Ascending aorta (tissue), 2 donors: ENCODE data around the gene TMPRSS11A. TPM values are rescaled to one million over a fixed set of nuclear protein-coding genes. Genes with fewer than 3 reads are reported as not detected.

Source experiments
- DNase-seq, 2 donors: peaks; one replicate each; pipeline ENCODE4 v3.0.0-alpha.2; 2019; ENCODE audit warnings: low spot score in 2 of 2
- H3K27ac ChIP-seq, 2 donors: fragments of 200-600 bp; sonication (generic); one replicate each; pipeline ENCODE4 v1.5.1; 2016 to 2017; ENCODE audit warnings: mild to moderate bottlenecking in 1 of 2
- H3K27me3 ChIP-seq: fragments of 200-600 bp; sonication (generic); one replicate; pipeline ENCODE4 v1.5.1; 2017
- H3K36me3 ChIP-seq, 2 donors: fragments of 200-600 bp; sonication (generic); one replicate each; pipeline ENCODE4 v1.5.1; 2016
- H3K4me1 ChIP-seq, 2 donors: fragments of 200-600 bp; sonication (generic); one replicate each; pipeline ENCODE4 v1.5.1; 2016 to 2017; ENCODE audit warnings: mild to moderate bottlenecking in 1 of 2
- H3K4me3 ChIP-seq, 2 donors: fragments of 200-600 bp; sonication (generic); one replicate each; pipeline ENCODE4 v1.5.1; 2016 to 2017; ENCODE audit warnings: mild to moderate bottlenecking in 1 of 2
- H3K9me3 ChIP-seq, 2 donors: fragments of 200-600 bp; sonication (generic); one replicate each; pipeline ENCODE4 v1.5.1; 2016
- intact Hi-C: fragments of 100-400 bp; cut with DNase I; formaldehyde crosslinking; loops from one replicate; pipeline ENCODE4 v1.15.1; 2023
- total RNA-seq: library from RNA; depleted of rRNA; stranded (reverse); fragments of >200 nt; gene quantifications from one replicate; pipeline ENCODE4 v1.1.0, GENCODE V29; 2016
- TF ChIP-seq, protein P1 (sequence below), 3 experiments: fragments of 200-600 bp in 2 of 3; fragments of 450-650 bp in 1 of 3; sonication (generic) in 2 of 3; IDR thresholded peaks; one replicate each; pipeline ENCODE4 v1.5.1; 2016 to 2019; ENCODE audit warnings: antibody characterized with exemption in 3 of 3, mild to moderate bottlenecking in 1 of 3, moderate library complexity in 1 of 3

Gene TMPRSS11A
- total RNA-seq, 1 donor from 2014 or later: not detected

DNA sequence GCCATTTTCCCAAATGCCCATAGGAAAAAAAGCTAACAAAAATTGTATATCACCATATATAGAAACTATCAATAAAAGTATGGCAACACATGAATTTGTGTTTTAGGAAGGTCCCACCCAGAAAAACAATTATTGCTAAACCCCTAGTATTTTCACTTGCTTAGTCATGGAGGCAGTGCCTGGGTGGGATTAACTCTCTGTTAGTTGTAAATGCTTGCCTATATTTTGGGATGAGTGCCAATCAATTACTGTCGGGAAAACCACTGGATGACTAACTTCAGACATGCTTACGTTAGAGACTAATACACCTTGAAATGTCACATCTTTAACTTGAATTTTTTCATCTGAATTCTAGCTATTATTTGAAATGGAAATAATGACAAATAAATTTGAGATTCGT is 33.9 kb downstream of the TMPRSS11A start:
- no peaks in the 10 kb centered on the region for H3K9me3 ChIP-seq

DNA sequence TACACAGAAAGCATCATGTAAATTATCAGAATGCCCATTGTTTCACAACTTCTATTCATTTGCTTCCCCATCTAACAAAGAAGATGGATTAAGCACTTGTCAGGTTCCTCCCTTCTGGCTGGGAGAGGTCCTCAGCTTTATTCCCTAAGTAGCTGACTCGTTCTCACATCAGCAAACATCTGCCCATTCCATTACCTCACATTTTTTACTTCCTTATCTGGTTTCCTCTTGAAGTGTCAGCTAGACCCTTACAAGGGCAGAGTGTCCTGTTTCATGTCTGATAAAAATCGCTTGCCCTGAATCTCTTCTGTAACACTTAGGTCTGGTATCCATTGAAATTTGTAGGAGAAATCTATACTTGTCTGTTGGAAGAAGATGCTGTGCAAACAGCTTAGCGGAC is 34.7 kb downstream of the TMPRSS11A start:
- Histone ChIP-seq H3K9me3 (no peaks in the 10 kb centered on the region), H3K27ac (no peak overlapping the region), H3K27me3 (no peaks in the 10 kb centered on the region), H3K36me3 (no peaks in the 10 kb centered on the region), H3K4me1 (no peaks in the 10 kb centered on the region), H3K4me3 (no peak overlapping the region)
- DNase-seq: no peak
- intact Hi-C loops: no loop called here
- TF ChIP-seq, protein P1, sequence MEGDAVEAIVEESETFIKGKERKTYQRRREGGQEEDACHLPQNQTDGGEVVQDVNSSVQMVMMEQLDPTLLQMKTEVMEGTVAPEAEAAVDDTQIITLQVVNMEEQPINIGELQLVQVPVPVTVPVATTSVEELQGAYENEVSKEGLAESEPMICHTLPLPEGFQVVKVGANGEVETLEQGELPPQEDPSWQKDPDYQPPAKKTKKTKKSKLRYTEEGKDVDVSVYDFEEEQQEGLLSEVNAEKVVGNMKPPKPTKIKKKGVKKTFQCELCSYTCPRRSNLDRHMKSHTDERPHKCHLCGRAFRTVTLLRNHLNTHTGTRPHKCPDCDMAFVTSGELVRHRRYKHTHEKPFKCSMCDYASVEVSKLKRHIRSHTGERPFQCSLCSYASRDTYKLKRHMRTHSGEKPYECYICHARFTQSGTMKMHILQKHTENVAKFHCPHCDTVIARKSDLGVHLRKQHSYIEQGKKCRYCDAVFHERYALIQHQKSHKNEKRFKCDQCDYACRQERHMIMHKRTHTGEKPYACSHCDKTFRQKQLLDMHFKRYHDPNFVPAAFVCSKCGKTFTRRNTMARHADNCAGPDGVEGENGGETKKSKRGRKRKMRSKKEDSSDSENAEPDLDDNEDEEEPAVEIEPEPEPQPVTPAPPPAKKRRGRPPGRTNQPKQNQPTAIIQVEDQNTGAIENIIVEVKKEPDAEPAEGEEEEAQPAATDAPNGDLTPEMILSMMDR (IDR thresholded peaks at IDR 0.05): no peak

More for the DNA sequence above, 33.9 kb downstream of the TMPRSS11A start:
- H3K36me3 ChIP-seq: no peaks in the 10 kb centered on the region
- no peaks in the 10 kb centered on the region for H3K27me3 ChIP-seq
- no peak for DNase-seq
- H3K4me3 ChIP-seq: no peak overlapping the region
- intact Hi-C loops: no loop called here
- no peak overlapping the region for H3K27ac ChIP-seq
- TF ChIP-seq, protein P1 (IDR thresholded peaks at IDR 0.05): no peak
- H3K4me1 ChIP-seq: no peaks in the 10 kb centered on the region

DNA sequence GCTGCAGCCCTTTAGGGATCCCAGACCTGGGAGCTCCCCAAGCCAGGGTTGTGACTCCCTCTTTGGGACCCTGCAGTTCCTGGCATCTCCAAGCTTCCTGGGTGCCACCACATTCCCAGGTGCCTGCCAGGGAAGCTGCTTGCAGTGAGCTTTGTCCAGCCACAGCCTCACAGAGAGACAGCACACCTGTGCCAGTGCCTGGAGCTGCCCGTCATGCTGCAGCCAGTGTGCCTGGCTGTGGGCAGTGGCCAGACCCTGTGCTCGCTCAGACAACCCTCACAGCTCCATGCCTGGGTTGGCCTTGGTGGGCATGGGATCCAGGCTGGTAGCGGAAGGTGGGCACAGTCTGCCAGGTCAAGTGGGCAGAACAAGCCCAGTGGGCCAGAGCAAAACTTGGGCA is 36.0 kb downstream of the TMPRSS11A start:
- H3K27me3 ChIP-seq: no peaks in the 10 kb centered on the region
- H3K4me1 ChIP-seq: no peaks in the 10 kb centered on the region
- no peak for DNase-seq
- TF ChIP-seq, protein P1 (IDR thresholded peaks at IDR 0.05): no peak
- intact Hi-C loops: no loop called here
- no peak overlapping the region for H3K27ac ChIP-seq
- no peaks in the 10 kb centered on the region for H3K36me3 ChIP-seq
- H3K4me3 ChIP-seq: no peak overlapping the region
- no peaks in the 10 kb centered on the region for H3K9me3 ChIP-seq

DNA sequence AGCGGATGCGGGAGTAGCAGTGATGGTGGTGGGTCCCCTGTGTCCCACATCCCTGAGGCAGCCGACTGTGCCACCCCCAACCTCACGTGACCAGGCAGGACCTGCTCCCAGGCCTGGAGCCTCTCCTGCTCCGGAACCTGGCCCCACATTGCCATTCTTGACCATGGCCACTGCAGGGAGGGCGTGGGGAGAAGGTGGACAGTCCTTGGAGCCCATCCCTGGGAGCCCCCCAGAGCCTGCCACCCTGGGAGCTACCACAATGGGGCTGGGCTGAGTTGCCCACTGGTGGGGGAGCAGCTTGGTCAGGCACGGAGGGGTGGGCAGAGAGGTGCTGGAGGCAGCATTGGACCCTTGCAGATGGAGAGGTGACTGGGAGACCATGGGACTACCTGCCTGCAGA is 36.8 kb downstream of the TMPRSS11A start:
- Histone ChIP-seq H3K27me3 (no peaks in the 10 kb centered on the region), H3K4me3 (no peak overlapping the region), H3K36me3 (no peaks in the 10 kb centered on the region), H3K9me3 (no peaks in the 10 kb centered on the region), H3K4me1 (no peaks in the 10 kb centered on the region), H3K27ac (no peak overlapping the region)
- TF ChIP-seq, protein P1 (IDR thresholded peaks at IDR 0.05): no peak
- no peak for DNase-seq
- intact Hi-C loops: no loop called here

DNA sequence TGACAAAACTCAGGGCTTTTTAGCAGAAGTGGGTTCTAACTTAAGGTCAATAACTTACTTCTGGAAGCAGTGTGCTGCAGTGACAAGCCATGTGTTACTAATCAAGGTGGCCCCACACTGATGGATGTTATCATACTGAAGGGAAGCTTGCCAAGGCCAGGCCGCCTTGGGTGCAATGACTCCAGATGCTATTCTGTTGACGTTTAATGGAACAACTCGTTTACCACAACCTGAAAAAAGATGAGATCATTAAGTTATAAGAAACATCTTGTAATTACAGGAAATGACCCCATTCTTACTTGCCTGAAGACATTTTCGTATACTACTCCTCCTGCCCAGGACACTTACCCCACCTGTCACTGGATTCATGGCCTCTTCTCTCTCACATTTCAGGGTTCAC is 40.6 kb downstream of the TMPRSS11A start:
- DNase-seq: no peak
- H3K4me3 ChIP-seq: no peak overlapping the region
- H3K36me3 ChIP-seq: no peaks in the 10 kb centered on the region
- intact Hi-C loops: no loop called here
- no peaks in the 10 kb centered on the region for H3K4me1 ChIP-seq
- no peaks in the 10 kb centered on the region for H3K9me3 ChIP-seq
- TF ChIP-seq, protein P1 (IDR thresholded peaks at IDR 0.05): no peak
- no peak overlapping the region for H3K27ac ChIP-seq
- H3K27me3 ChIP-seq: no peaks in the 10 kb centered on the region

DNA sequence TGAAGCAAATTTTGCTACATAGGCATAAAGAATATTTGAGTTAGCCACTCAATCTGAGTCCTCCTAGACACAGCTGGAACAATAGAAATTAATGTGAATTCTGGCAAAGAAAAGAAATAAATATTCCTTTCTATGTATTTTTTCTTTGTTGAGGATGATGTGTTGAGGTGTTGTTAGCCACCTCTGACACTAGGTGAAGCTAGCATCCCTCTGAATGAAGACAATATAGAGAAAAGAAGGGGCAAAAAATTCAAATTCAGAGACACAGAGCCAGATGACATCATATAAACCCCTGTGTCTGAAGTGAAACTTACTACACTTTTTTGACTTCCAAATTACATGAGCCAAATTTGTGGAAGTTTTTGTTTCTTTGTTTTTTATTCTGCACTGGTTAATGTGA is 44.9 kb downstream of the TMPRSS11A start:
- TF ChIP-seq, protein P1 (IDR thresholded peaks at IDR 0.05): no peak
- intact Hi-C loops: no loop called here
- no peaks in the 10 kb centered on the region for H3K9me3 ChIP-seq
- H3K27me3 ChIP-seq: no peaks in the 10 kb centered on the region
- no peak overlapping the region for H3K4me3 ChIP-seq
- DNase-seq: no peak
- H3K27ac ChIP-seq: no peak overlapping the region
- no peaks in the 10 kb centered on the region for H3K36me3 ChIP-seq
- no peaks in the 10 kb centered on the region for H3K4me1 ChIP-seq
